ENCODE measurements around the gene KSR2.

Gene KSR2

DNA sequence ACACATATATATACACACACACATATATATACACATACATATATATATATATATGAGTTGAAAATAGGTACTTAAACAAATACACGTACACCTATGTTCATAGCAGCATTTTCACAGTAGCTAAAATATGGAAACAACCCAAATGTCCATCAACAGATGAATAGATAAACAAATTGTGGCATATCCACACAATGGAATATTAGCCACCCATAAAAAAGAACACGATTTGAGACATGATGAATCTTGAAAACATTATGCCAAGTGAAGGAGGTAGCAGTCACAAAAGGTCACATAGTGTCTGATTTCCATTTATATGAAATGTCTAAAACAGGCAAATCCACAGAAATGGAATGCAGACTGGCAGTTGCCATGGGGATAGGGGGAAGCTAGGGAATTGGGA is 276.3 kb downstream of the KSR2 start:
- no peak for DNase-seq (ENCODE audit: low read depth in 2 of 2)

DNA sequence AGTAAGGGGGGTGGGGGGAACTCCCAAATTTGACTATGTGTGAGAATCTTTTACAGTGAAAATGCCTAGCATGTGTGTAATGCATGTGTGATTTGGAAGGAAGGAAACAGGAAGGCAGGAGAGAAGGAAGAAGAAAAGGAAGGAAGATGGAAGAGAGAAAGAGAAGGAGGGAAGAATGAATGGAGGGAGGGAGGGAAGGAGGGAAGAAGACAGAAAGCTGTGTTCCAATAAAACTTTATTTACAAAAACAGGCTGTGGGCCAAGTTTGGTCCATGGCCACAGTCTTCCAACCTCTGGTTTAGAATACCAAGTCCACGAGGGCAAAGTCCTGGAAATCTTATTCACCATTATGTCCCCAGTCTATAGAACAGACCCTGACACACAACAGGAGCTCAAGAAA is 278.9 kb downstream of the KSR2 start:
- DNase-seq (ENCODE audit: low read depth in 2 of 2) = no peak

DNA sequence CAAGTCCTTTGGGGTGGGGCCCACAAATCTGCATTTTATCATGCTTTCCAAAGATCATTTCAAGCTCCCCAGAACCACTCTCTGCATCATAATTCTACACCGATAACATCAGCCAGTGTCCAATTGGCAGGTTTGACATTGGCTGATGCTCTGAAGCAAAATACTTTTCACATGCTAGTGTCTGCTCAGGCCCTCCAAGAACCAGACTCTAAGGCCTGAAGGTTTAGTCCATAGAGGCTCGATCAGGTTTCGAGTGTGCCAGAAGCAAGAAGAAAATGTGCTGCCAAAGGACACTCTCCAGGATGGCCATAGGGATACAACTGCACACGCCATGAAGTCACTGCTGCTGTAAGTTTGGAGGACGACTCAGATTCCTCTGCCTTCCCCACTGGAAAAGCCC is 280.3 kb downstream of the KSR2 start:
- DNase-seq (ENCODE audit: low read depth in 2 of 2) = no peak

DNA sequence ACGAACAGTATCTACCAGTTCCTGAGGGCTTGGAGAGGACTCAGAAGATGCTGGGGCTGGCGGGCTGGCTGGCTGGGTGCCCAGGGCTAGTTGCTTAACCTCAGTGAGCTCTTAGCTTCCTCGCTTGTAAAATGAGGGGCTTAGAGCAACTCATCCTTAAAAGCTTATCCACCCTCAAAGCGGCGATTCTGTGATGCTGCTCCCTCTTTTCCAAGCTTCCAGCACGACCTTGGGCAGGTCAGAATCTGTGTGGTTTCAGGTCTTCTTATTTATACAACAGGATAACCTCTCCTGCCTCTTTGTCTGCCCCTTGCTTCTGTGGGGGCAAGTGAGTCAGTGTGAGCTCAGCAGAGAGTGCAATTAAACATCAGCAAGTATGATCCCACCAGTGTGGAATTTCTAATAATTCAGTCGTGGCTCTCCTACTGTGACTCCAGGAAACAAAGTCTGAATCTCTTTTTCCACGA is 281.8 kb downstream of the KSR2 start:
- no peak for DNase-seq (ENCODE audit: low read depth in 2 of 2)

DNA sequence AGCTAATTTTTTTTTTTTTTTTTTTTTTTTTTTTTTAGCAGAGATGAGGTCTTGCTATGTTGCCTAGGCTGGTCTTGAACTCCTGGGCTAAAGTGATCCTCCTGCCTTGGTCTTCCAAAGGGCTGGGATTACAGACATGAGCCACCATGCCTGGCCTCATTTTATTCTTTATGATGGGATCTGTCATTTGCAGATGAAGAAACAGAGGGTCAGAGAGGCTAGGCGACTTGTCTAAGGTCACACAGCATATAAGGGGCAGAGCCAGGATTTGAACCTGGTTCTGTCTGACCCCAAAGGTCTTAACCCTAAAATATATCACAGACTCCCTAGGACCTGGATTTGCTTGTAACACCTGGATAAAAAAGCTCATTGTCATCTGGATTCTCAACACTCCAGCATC is 282.6 kb downstream of the KSR2 start:
- no peak for DNase-seq (ENCODE audit: low read depth in 2 of 2)

DNA sequence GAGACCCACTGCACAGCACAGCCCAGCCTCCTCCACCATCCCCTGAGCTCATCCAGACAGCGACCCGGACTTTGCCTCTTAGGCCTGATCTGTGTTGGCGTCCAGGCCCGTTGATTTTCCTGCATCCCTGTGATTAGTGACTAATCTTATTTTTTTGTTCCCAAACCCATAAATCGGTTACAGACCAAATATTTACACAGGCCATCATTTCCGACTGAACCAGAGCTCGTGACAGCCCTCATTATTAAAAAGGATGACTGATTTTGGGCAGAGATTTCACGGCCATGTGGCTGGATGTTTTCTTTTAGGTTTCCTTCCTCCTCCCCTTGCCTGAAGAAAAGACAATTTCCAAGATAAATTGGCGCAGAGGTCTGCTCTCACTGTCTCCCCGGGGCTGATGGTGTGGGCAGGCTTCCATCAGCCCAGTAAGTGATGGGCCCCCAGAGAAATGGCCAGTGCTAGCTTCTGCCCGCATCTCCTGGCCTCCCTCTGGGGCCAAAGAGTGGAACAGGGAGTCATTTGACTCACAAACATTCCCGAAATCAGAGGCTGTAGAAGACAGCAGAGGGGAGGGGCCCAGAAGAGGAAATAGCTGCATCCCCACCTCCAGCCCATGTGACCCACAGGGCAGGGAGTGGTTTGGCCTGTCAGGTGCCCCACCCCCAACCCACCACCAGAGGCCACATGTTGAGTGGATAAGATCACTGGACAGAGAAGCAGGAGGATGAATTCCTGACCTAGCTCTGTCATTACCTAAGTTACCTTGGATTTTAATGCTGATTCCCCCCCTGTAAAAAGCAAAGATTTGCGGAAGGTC is 283.5 kb downstream of the KSR2 start:
- no peak for DNase-seq (ENCODE audit: low read depth in 2 of 2)

DNA sequence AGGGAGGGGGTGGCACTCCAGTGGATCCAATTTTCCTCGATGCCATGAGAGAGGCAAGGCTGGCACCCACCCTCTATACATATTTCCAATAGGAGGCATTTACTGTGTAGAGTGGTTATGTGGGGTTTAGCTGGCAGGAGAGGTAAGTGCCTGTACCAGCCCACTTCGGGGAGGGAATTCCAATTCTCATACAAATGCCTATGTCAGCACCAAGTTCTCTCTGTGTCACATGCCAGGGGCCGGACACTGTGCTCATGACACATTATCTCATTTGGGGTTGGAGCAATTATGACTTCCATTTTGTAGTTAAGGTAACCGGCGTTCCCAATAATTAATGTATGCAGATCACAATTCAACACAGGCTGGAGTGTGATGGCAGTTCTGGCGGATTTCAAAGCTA is 284.3 kb downstream of the KSR2 start:
- DNase-seq (ENCODE audit: low read depth in 2 of 2) = no peak

DNA sequence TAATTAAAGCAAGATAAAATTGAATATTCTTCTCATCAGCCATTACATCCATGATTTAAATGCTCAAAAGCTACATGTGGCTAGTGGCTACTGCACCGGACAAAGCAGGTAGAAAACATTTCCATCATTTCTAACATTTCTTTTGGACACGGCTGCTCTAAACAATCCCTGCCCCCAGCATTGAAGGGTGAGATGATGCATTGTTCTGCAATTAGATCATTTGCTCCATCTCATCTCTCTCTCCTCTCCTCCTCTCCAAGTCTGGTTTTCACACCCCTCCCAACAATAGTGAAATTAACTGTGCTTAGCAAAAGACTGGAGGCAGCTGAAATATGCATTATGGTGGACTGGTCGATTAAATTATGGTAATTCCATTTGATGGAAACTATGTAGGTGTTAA is 288.5 kb downstream of the KSR2 start:
- no peak for DNase-seq (ENCODE audit: low read depth in 2 of 2)

DNA sequence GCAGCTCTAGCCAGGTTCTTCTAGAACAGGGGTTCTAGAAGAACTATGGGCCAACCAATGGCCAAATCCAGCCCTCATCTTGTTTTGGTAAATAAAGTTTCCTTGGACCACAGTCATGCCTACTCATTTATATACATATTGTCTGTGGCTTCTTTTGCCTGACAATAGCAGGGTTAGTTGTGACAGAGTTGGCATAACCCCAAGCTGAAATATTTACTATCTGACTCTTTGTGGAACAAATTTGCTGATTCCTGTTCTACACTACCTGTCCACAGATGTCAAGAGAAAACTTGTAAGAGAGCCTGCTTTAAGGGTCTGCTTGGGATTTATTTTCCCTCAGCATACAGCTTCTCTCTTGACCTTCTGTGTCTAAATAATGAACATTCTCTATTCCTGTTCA is 289.0 kb downstream of the KSR2 start:
- DNase-seq (ENCODE audit: low read depth in 2 of 2) = no peak

DNA sequence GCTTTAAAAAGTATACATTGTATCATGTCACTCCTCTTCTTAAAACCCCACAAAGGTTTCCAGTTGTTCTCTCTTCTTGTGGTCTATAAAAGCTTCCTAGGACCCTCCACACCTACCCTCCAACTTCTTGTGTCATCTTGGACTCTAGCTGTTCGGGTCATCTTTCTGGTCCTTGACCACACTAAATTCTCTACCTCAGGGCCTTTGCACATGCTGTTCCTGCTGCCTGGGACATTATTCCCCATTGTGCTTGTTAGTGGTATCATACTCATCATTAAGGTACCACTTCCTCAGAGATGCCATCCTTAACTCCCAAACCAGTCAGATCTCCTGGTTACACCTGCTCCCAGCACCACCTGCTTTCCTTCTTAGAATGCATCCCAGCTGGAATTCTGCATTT is 294.0 kb downstream of the KSR2 start:
- no peak for DNase-seq (ENCODE audit: low read depth in 2 of 2)

DNA sequence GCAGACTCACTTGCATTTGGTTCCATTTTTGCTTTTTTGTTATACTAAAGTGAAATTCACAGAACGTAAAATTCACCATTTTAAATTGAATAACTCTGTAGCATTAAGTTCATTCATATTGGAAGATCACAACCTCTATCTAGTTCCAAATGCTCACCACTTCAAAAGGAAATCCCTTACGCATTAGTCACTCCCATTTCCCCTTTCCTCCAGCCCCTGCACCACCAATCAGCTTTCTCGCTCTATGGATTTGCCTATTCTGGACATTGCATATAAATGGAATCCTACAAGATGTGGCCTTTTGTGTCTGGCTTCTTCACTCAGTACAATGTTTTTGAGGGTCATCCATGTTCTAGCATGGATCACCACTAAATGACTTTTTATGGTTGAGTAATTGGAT is 294.5 kb downstream of the KSR2 start:
- no peak for DNase-seq (ENCODE audit: low read depth in 2 of 2)

DNA sequence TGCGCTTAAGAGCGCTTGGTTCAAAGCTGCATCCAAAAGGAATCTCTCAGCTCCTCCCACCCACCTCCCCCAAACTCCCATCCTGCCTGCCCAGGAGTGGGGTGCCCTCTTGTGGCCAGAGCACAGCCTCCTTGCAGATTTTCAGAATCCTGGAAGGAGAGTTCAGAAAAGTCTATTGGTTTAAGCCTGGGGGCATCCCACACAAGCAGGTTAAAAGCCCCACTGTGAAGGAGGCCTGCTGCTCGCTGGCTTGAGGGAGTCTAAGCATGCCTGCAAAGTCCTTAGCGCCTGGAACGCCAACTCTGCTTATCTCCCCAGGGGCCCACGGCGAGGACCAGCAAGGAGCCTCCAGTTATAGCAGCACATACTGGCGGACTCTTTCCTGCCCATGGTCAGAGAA is 297.1 kb downstream of the KSR2 start:
- DNase-seq (ENCODE audit: low read depth in 2 of 2) = no peak

DNA sequence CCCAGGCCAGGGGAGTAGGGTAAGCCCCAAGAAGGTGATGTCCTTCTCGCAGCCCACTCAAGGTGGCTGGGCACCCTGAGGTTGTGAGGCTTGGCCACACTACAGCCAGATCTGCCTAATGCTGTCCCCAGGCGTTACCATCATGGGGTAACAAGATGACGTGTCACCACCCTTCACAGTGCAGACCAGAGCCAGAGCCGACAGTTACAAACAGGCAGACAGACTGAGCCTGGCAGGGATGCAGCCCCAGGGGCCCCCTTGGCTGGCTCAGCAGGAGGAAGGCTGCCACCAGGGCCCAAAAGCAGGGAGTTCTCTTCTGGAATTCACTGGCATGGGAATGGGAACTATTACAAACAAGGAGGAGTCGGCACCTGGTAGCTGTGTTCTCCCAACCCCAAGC is 304.6 kb downstream of the KSR2 start:
- no peak for DNase-seq (ENCODE audit: low read depth in 2 of 2)

DNA sequence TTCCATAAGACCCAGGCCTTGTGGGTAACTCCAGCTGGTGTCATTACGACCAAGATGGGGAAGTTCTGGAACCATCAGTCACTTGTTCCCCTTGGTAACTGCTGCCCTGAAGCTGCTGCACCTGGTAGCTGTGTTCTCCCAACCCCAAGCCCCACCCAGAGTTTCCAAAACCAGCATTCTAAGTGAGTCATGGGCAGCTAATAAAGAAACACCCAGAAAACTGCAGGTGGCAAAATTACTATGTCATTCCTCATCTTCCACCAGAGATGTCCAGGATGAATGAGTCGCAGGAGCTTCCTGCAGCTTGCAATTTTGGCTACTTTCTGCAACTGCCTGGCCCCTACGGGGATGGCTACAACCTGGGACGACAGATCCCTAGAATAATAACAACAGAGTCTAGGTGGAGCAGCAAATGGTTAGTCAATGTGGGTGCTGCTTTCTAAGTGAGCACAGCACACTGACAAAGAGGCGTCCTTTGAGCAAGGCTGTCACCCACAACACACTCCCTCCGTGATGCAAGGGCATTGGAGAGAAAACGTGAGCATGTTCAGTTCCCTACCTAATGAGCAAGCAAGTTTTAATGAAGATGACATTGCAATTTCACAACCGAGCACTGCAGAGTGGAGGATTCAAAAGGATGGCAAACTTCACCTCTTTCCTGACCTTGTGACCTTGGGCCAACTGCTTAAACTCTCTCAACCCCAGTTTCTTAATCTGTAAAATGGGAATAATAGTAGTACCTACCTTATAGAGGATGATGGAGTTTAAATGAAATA is 306.0 kb downstream of the KSR2 start:
- no peak for DNase-seq (ENCODE audit: low read depth in 2 of 2)

DNA sequence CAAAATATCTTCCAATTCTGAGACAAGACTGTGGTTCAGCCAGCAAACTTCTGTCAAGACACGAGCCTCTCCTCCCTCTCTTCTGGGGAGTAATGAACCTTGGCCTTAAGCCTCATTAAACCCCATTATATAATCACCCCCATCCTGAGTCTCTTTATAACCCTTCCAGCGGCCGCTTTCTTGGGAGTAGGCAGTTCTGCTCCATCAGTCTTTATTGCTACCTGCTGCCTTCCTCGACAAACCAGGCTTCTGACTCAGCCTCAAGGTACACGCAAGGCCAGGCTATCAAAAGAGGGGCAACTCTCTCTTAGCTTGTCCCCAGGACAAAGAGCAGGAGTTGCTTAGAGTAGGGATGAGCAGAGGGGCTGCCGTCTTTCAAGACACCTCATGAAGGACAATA is 306.6 kb downstream of the KSR2 start:
- DNase-seq (ENCODE audit: low read depth in 2 of 2) = no peak

DNA sequence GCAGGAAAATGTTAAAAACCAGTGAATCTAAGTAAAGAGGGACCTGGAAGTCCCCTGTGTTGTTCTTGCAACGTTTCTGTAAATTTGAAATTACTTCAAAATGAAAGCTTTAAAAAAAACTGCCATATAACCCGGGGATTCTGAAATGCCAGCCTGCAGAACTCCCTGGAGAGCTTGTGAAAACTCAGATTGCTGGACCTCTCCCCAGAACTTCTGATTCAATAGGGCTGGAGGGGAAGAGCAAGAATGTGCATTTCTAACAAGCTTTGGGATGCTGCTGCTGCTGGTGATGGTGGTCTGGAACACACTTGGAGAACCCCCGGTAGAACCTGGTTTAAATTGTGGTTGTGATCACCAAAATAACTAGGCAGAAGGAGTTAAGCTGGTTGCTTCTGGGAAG is 307.3 kb downstream of the KSR2 start:
- DNase-seq (ENCODE audit: low read depth in 2 of 2) = no peak

DNA sequence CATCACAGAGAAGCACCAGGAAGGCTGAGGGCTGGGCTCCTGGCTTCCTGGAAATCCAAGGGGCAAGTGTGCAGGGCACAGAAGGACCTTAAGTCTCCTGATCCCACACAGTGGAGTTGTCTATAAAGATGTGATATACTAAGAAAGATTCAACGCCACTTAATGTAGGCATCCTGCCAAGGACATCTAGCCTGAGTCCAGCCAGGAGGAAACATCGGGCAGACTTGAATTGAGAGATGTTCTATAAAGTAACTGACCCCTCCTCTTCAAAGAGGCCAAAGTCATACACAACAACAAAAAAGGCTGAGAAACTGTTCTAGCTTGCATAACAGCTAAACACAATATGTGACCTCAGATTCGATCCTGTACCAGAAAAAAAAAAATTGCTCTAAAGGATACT is 307.9 kb downstream of the KSR2 start:
- DNase-seq (ENCODE audit: low read depth in 2 of 2) = no peak

DNA sequence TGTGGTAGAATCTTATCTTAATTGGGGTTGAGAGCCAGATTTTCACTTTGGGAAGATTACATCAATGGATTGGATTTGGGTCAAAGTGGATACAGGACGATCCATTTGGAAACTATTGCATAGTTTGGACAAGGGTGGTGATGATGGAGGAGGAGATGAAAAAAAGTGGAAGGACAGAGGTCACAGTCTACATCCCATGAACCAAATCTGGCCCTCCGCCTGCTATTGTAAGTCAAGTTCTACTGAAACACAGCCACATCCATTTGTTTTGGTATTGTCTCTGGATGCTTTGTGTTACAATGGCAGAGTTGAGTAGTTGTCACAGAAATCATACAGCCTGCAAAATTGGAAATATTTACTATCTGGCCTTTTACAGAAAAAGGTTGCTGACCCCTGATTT is 310.6 kb downstream of the KSR2 start:
- DNase-seq (ENCODE audit: low read depth in 2 of 2) = no peak

DNA sequence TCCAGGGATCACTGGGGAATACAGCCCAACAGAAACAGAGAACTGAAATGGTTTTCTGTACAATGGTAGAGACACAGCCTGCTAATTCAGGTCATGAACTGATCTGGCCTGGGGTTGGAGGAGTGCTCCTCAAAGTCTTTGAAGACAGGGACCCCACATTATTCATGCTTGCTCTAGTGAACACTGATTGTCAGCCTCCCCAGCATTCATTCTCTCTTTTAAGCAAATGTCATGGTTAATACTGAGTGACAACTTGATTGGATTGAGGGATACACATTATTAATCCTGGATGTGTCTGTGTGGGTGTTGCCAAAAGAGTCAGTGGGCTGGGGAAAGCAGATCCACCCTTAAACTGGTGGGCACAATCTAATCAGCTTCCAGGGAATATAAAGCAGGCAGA is 319.0 kb downstream of the KSR2 start:
- no peak for DNase-seq (ENCODE audit: low read depth in 2 of 2)

DNA sequence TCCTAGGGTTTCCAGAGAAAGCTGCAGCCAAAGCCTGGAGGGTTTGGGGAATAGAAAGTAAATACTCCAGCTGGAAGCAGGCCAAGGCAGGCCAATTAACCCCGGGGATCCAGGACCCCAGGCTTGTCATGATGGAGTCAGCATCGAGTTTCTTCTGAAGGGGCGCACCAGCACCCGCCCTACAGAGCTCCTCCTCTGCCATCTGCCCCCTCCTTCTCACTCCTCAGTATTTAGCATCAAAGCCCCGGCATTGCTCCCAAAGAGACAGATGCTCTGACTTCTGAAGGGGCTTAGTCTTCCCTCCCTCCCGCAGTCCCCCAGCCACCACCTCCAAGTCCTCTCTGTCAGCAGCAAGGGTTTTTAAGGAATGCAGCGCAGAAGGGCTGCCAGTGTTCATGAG is 322.3 kb downstream of the KSR2 start:
- DNase-seq (ENCODE audit: low read depth in 2 of 2) = no peak

DNA sequence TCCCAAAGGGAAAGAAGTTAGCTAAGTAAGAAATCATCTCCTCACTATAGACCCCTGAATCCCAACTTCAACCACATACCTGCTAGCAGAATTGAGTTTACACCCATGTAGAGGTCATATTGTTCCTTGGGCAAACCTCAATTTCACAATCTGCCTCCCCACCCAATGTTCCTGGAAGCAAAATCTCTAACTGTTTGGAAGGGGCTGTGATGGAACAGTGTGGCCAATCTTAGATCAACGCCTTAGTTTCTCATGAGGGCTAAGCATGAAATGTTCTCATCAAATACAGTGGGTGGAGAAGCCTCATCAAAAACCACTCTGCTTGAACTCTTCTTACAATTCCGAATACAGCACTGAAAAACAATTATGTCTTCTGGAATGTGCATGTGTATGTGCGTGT is 323.3 kb downstream of the KSR2 start:
- DNase-seq (ENCODE audit: low read depth in 2 of 2) = no peak

DNA sequence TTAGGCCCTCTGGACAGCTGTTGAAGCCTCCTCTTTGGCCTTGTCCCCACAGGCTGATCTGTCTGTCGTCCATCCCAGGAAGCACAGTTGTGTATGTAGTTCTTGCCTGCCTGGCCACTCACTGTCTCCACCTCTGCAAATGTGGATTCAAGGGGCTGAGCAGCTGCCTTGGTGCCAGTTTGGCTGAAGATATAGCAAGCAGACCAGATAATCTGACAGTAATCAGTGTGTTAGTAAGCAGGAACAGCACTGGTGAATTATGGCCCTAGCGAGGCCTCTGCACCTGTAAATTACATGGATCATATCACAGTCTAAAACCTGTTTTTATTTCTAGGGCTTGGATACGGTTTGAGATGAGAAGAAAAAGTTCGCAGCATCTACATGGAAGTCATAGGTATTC is 324.8 kb downstream of the KSR2 start:
- no peak for DNase-seq (ENCODE audit: low read depth in 2 of 2)

DNA sequence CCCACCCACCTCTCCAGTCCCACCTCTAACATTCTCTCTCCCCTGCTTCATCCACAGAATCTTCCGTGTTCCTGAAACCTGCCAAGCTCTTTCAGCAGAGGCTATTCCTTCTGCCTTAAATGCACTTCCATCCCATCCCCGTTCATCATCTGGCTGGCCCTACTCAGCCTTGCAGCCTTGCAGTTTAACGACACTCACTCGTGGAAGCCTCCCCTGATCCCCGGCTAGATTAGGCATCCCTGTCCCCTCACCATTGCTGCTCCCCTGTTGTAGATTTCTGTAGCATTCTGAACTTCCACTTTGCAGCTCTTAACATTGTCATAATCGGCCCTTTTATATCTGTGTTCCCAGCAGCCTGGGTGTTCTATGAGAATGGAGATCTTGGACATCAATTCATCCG is 326.9 kb downstream of the KSR2 start:
- DNase-seq (ENCODE audit: low read depth in 2 of 2) = no peak
